Activated T-helper 9 cell treated with anti-CD3 and anti-CD28 coated beads, Interleukin-2, amount 50 U/mL, for 16 hours (primary cell): ENCODE data around the gene SPEM2.
A peak's percentile ranks its signal among the peaks of the same experiment; 100 is the strongest.

Experiments
- DNase-seq: peaks from one replicate; pipeline ENCODE4 v3.0.0-alpha.2; 2020; ENCODE audit warnings: low read depth

The SPEM2 gene

GRCh38 chr17:7425316-7425715 lies at the start of gene SPEM2:
TSS of gene SPEM2 (plus strand) at chr17:7425616. CDS start at chr17:7425689, 73 bp downstream.
- DNase-seq = no peak

GRCh38 chr17:7379134-7379533 lies 46.3 kb upstream of the SPEM2 start:
- DNase-seq = no peak

DNA sequence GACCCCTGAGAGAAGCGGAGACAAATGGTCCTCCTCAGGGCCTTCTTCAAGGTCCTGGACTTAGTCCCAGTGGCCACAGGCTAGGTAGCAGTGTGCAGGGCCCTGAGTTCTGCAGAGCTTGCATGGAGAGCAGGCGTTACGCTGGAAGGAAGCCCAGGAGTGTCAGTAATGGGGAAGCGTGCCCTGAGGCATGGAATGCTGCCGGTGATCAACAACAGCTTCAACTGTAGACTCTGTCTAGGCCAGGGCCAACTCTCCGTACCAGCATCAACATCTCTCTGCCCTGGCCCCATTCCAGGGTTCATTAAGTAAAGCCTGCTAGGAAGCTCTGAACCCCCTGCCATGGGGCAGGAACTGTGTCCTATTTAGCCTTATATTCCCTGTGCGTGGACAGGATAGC lies 45.1 kb upstream of the SPEM2 start:
- no peak for DNase-seq

- DNase-seq = no peak
Observed at GRCh38 chr17:7380855-7381683, 44.3 kb upstream of the SPEM2 start, which contains the start of gene TNK1. TSS of gene TNK1 (plus strand) at chr17:7381089. CDS start at chr17:7382927, 1,838 bp downstream.

DNA sequence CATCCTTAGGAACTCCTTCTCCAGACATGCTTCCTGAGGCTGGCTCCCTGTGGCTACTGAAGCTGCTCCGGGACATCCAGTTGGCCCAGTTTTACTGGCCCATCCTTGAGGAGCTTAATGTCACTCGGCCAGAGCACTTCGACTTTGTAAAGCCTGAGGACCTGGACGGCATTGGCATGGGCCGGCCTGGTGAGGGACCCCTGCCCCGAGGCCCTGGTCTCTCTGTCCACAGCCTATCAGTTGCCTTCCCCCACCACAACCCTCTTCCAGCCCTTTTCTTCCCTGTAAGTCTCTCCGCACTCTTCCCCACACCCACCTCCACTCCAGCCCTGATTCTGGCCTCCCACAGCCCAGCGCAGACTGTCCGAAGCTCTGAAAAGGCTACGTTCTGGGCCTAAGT lies 42.5 kb upstream of the SPEM2 start:
- no peak for DNase-seq

GRCh38 chr17:7383371-7383741 lies 42.1 kb upstream of the SPEM2 start:
- no peak for DNase-seq

DNA sequence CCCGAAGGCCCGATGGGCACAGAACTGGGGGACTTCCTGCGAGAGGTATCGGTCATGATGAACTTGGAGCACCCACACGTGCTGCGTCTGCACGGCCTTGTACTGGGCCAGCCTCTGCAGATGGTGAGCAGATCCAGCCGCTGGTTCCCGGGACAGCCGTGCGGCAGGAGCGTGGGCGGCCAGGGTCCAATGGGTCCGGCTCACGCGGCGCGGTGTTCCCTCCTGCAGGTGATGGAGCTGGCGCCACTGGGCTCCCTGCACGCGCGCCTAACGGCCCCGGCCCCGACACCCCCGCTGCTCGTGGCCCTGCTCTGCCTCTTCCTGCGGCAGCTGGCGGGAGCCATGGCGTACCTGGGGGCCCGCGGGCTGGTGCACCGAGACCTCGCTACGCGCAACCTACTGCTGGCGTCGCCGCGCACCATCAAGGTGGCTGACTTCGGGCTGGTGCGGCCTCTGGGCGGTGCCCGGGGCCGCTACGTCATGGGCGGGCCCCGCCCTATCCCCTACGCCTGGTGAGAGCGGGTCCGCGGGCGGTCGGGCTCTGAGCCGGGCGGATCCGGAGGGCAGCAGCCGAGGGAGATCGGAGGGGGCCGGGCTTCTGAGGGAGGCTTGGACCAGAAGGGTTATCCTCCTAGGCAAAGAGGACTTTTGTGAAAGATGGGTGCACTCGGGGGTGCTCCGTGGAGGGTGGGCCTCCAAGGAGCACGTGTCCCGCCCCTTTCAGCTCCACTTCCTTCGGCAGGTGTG lies 41.5 kb upstream of the SPEM2 start:
- DNase-seq = peak; percentile 69

DNA sequence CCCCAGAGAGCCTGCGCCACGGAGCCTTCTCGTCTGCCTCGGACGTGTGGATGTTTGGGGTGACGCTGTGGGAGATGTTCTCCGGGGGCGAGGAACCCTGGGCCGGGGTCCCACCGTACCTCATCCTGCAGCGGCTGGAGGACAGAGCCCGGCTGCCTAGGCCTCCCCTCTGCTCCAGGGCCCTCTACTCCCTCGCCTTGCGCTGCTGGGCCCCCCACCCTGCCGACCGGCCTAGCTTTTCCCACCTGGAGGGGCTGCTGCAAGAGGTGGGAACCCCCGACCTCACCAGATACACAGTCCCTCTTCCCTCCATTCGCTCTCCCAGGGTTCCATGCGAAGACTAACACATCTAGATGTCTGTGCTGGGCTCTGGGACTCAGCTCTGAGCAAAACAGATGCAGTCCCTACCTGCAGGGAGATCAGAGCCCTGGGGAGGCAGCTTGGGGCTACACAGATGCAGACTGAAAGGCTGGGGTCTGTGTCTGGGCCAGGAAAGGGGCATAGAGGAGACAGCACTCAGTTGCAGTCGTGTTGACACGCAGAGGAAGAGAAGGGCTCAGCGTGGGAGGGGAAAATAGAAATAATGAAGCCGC lies 40.8 kb upstream of the SPEM2 start:
- no peak for DNase-seq

GRCh38 chr17:7388856-7389255 lies 36.6 kb upstream of the SPEM2 start:
- no peak for DNase-seq

DNA sequence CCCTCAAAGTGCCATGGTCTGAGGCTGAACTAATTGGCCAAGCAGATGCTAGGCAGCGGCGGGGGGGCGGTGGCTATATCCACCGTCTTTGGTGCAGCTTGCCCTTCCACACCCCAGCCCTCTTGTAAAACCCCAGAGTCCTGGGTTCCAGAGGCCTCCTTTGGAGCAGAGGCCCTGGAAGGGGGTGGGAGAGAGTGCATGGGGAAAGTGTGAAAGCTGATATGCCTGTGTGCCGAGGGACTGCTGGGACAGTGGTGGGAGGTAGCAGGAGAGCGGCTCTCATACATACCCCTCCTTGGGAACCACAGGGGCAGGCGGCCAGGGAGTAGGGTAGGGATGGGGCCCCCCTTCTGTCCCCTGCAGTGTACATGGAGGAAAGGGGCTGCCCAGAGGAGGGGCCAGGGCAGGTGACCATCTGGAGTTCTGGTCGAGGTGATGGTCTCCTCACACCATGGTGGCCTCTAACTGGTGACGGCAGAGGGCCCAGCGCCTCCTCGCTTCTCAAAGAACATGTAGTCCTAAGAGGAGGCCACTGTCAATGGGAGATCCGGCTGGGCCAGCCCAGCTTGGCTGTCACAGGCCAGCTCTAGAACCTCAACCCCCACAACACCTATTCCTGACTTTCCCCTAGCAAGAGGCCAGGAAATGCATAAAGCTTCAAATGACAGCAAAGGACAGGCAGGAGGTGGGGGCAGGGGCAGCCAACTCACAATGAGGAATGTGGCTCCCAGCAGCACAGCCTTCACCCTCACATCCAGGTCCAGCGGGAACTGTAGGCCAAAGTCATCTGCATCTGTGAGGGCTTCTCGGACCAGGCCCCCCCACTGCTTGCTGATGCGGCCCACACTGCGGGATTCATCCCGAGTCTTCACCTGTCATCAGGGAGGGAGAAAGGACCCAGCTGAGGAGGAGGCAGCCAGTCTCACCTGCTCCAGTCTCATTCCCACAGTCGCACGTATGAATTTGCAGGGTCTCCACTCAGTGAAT lies 35.2 kb upstream of the SPEM2 start:
- no peak for DNase-seq

GRCh38 chr17:7391307-7391706 lies 34.1 kb upstream of the SPEM2 start:
- DNase-seq = no peak

GRCh38 chr17:7392696-7393612 lies 32.5 kb upstream of the SPEM2 start:
- no peak for DNase-seq

DNA sequence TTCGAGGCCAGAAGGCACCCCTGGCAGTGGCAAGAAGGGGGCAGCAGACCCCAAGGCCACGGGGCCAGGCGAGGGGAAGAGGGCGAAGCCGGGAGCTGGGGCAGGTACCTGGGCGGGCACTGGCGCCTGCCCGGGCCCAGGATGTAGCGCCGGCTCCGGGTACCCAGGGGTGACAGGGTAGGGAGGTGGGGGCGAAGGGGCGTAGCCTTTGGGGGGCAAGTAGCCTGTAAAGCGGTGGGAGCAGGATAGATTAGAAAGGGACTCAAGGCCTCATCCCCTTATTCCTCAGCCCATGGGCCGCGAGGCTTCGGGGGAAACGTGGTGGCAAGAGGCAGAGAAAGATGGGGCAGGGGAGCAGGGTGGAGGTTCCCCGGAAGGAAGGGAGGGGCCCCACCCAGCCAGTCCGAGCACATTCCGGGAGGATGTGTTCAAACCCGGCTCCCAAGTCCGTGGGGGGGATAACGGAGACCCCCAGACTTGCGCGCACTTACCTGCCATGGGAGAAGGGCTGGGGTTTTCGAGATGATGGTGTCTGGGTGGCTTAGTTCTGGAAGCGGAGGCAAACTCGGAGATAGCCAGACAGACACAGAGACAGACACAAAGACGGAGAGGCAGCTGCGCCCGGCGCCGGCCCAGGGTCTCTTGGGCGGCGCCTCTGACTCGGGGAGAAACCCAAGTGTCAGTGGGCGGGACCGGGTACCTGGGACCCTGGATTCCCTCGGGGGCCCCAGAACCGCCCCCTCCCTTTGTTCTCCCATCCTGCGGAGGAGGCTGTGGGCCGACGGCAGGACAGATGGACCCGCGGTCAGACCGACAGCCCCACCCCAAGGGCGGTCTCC lies 31.6 kb upstream of the SPEM2 start:
- DNase-seq = peak; percentile 45

GRCh38 chr17:7394452-7395191 lies 30.8 kb upstream of the SPEM2 start, which contains the start of gene PLSCR3:
TSS of gene PLSCR3 (minus strand) at chr17:7394525. CDS start at chr17:7394110, 415 bp downstream.
- peak; percentile 74 for DNase-seq

DNA sequence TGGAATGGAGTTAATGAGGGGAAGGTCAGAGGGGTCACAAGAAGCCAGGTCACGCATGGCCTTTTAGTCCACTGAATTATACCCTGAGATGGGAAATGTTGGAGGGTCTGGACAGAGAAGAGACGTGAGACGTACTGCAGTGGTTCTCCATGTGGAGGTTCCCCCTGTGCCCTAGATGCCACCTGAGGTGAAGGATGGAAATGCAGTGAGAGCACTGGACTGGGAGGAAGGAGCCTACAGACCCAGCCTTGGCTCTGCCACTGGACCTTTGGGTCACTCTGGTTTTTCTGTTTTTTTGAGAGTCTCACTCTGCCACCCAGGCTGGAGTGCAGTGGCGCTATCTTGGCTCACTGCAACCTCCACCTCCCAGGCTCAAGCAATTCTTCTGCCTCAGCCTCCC lies 29.3 kb upstream of the SPEM2 start:
- DNase-seq = no peak

- no peak for DNase-seq
Observed at GRCh38 chr17:7398612-7399011, 26.8 kb upstream of the SPEM2 start.

DNA sequence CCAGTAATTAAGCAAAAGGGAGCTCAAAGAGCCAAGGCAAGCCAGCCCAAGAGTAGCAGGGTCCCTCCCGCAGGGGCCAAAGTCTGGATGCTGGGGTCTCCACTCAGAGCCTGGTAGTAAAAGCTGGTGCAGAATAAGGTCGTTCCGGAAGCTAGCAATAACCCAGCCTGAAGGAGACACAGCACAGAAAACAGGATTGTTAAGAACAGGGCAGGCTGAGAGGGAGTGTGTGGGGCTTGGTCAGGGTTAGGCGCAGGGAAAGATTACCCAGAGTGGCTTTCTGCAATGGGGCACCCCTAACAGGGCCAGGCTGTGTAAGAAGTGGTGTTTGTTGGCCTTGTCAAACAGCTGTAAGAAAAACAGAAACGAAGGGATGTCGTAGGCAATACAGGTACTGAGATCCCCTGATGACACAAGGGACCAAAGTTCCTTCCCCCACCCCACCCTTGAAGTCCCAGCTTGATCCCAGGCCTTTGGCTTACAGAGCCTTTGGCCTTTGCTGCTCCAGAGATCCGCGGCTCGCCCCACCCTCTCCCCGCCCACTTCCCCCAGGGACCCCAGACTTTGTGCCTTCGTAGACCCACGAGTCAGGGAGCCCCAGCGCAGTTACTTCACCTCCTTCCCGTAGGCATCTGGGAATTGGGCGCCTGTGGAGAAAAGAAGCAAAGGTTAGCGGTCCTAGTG lies 22.2 kb upstream of the SPEM2 start:
- no peak for DNase-seq

DNA sequence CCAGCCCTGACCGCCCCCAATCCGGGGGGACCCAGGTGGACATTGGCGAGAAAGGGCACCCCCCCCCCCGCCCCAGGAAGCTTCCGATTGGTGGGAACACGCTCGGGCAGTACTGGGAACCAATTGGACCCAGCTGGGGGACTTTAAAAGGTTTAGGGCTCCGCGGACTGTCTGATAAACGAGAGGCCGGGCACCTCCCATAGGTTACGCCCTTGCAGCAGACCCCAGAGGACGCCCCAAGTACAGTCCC lies 21.8 kb upstream of the SPEM2 start:
- DNase-seq = no peak
